Limb (tissue), 2 donors: ENCODE measurements around the gene PLVAP.

ENCODE experiments used
- DNase-seq, 2 donors: peaks; one replicate each; pipeline ENCODE4 v3.0.0-alpha.2; 2016; ENCODE audit errors: extremely low spot score in 2 of 2

The PLVAP gene

GRCh38 chr19:17304386-17305215 lies 72.5 kb downstream of the PLVAP start:
- no peak for DNase-seq

- DNase-seq, result no peak
These were observed 73.2 kb downstream of the PLVAP start for GRCh38 chr19:17303940-17304267.

GRCh38 chr19:17303167-17303939 lies 73.8 kb downstream of the PLVAP start, which contains the start of gene ABHD8:
Gene ABHD8, minus strand, starts transcription at chr19:17303425. Its CDS starts 1,809 bp downstream, at chr19:17301616.
- DNase-seq, result peak; percentile 95 to 97

GRCh38 chr19:17302391-17303166 lies 74.6 kb downstream of the PLVAP start:
- DNase-seq, result peak in 1 of 2 donors; percentile 61
